Femur (tissue), 1 donor: Measurements from ENCODE around the gene MYBPC1.
"Not testable (repeated sequence)": the region's sequence is repeated elsewhere in the genome, so short reads cannot be mapped to it uniquely, and the experiment has no call there.

ENCODE experiments used
- DNase-seq: peaks from one replicate; pipeline ENCODE4 v3.0.0-alpha.2; 2017

The MYBPC1 gene

GRCh38 chr12:101663298-101663697 is 68.5 kb downstream of the MYBPC1 start:
- DNase-seq, result no peak

GRCh38 chr12:101664992-101665391 is 70.2 kb downstream of the MYBPC1 start:
- DNase-seq, result no peak

DNA sequence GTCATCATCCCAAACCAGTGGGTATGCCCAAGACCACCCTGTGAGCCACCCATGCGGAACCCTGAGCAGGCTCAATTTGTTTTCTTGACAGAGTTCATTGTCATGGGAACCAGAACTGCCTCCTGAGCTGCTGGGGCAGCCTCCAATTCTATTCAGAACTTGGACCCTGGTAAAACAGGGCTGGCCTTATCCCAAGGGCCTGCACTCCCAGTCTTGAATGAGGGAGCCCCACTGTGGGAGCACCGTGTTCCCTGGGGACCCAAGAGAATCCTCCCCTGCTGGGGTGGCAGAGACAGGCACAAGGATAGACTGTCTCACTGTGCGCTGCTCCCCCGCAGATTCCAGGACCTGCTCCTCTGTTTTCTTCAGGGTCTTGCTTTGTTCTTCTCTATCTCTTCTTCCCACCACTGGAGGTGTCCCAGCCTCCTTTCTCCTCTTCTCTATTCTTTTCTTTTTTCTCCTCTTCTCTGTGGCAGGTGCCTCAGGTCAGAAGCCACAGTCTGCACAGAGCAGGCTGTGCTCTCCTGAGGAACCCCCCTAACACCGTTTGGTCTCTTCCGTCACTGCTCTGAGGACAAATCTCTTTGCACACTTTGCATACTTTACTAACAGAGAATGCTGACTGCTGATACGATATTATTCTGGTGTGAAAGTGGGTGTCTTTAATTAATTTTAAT is 71.4 kb downstream of the MYBPC1 start:
- no peak for DNase-seq

- no peak for DNase-seq
Observed at GRCh38 chr12:101667591-101667990, 72.8 kb downstream of the MYBPC1 start.

DNA sequence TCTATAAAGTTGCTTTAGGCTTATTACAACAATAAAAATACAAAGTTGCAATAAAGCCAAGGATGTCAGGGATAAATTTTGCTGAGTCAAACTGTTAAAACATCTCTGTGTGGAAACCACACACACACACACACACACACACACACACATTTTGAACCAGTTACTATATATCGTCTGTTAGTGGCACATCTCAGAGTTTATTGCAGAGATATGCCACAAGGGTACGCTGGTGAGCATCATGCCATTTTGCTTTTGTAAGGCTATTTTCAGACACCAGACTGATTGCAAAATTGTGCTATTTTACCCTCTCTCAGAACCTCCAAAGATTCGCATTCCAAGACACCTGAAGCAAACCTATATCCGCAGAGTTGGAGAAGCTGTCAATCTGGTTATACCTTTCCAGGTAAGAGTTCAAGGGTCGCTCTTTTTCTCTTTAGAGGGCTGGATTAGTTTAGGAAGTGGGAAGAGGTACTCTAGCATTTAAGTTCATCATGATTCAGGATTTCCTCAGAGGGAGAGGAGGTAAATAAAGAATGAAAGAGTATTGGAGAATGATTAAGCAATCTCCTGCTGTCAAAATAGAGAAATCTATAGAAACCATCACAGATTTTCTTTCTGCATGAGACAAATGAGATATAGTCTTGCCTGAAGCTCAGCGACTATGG is 75.4 kb downstream of the MYBPC1 start:
- peak; percentile 21 for DNase-seq

DNA sequence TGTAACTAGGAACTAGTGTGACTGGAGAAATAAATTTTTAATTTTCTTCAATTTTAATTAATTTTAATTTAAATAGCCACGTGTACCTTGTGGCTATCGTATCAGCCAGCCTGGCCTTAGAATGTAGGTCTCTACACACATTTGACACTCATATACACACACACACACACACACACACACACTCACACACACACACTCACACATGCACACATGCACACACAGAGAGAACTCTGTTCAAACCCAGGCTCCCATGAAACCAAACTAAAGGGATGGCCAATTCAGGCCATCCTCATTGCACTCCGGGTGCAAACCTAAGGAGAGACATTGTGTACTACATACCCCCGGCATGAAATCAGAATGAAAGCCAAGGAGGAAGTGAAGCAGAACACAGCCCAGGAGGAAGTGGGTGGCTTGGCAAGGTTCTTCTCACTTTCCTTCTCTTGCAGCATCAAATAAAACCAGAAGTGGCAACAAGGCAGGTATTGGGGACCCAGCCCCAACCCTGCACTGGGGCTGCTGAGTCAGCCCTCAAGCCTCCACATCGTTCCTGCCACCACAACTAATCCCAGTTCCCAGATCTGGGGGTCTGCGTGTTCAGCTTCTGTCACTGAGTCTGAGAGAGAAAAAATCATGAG is 76.5 kb downstream of the MYBPC1 start:
- peak; percentile 23 for DNase-seq

DNA sequence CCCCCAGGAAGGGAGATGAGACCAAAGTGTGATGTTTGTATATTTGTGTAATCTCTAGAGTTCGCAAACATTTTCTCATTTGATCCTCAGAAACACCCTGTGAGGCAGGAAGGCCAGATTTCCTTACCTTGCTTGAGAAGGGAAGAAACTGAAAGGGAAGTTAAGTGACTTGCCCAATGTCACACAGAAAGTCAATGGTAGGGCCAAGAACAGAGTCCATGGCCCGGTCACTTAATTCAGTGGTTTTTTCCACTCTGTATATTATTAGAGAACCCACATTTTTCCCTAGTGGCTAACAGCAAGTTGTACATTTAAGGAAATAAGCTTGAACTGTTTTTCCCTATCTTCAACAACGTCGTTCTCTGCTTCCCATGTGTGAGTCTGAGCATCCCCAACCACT is 77.1 kb downstream of the MYBPC1 start:
- DNase-seq, result no peak

DNA sequence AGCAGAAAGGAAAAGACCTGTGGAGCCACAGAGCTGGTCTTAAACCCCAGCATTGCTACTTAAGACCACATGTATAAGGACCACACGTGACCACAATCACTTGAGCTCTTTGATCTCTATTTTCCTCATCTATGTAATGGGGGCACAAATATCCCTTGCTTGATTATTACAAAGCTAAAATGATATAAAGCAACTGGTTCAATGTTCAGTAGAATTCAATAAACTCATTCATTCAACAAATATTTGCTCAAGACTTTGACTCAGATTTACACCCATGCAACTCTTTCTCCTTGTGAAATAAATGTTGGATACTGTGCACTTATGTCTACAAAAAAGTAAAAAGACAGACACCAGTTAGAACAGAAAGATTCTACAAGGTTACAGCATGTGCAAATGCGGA is 80.8 kb downstream of the MYBPC1 start:
- no peak for DNase-seq

- not testable (repeated sequence) for DNase-seq
Observed at GRCh38 chr12:101676497-101676896, 81.7 kb downstream of the MYBPC1 start.

GRCh38 chr12:101678081-101678480 is 83.3 kb downstream of the MYBPC1 start:
- DNase-seq, result no peak

DNA sequence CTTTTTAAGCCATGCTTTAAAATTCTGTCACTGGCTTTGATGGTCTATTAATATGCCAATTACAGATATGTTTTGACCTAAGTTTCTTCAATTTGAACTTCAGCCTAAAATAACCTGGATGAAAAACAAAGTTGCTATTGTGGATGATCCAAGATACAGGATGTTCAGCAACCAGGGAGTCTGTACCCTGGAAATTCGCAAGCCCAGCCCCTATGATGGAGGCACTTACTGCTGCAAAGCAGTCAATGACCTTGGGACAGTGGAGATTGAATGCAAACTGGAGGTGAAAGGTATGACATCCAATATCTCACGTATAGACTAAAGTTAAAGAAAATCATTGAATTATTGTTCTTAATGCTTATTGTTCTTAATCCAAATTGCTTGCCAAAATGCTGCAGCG is 85.5 kb downstream of the MYBPC1 start:
- DNase-seq, result no peak

DNA sequence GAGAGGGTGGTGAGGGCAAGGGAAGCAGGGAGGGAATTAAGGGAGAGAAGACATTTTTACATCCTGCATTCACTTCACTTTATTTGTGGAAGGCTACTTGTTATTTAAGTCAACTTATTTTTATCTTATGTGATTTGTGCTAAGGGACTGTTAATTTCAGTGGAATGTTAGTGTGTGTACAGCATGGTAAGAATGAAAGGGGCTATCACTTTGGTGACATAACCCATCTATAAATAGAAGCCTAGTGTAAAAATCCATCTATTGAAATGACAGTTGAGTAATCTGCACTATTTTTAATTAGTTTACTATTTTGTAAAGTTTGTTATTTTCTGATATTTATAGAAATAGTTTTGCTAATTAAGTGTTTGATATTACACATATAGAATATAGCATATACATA is 85.9 kb downstream of the MYBPC1 start:
- DNase-seq, result no peak

- not testable (repeated sequence) for DNase-seq
Observed at GRCh38 chr12:101681627-101682026, 86.9 kb downstream of the MYBPC1 start.

DNA sequence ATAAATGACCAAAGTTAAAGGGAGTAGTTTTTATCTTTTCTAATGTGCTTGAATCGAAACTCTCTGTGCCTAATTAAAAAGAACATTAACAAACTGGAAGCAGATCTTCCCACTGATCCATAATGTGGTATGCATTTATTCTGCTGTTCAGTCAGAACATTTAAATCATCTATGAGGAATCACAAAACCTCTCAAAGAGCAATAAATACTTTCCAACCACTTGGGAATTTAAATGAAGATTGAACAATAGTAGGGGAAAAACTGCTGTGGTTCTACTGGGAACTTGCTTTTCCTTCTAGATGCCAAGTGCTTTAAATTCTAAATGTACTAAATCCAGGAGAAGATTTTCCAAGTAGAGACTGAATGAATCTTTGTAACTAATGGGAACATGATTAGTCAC is 90.3 kb downstream of the MYBPC1 start:
- DNase-seq, result no peak

GRCh38 chr12:101686176-101686575 is 91.4 kb downstream of the MYBPC1 start:
- no peak for DNase-seq

DNA sequence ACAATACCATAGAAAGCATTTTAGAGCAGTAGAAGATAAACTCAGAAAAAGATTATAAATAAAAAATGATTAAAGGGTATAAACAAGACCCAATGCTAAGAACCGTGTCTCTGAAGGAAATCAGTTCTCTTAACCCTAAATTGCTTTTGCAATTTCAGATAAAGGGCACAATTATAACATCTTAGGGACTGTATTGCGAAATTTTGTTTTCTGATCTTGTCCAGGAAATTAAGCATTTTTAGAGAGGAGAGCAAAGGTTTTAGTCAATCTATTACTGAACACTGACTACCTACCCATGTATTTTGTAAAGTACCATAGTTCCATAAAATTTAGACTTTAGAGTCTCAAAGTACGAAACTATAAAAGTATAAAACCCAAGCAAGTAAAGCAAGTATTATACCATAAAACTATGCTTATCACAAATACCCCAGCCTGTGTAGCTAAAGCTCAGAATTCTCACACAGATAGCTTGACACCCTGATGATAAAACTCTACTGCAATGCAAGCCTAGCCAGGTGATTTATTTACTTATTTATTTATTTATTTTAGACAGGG is 95.8 kb downstream of the MYBPC1 start:
- DNase-seq, result no peak

DNA sequence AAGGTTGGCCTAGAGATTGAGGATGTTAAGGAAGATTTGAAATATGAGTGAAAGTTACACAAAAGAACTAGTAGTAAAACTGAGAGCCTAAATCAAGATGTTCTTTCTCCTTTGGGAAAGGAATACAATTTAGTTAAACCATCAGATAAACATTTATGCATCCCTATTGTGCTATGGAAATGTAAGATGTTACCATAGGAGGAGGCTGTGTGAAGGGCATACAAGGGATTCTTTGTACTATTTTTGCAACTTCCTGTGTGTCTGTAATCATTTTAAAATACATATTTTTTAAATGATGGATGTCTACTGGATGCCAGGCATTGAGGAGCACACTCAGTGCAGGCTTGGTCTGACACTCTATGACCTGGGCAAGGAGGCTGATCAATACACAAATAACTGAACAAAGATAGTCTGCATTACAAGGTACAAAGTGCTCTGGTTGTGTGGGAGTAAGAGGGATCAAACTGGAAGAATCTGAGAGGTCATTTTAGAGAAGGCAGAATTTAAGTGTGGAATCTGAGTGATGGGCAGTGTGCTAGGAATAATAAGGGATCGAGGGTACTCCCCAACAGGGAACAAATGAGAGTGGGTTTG is 96.8 kb downstream of the MYBPC1 start:
- DNase-seq, result no peak

DNA sequence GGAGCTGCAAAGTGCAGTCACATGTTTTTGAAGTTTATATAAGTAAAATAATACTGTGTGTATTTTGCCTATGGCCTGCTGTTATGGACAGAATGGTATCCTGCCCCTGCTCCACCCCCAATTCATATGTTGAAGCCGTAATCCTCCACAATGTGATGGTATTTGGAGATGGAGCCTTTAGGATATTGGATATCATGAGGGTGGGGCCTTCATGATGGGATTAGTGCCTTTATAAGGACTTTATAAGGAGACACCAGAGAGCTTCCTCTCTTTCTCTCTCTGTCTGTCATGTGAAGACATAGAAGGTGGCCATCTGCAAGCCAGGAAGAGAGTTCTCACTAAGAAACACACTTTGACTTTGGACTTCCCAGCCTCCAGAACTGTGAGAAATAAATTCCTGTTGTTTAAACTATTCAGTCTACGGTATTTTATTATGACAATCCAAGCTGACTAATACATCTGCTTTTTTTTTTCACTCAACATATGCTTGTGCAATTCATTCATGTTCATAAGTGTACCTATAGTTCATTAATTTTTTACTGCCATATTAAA is 99.6 kb downstream of the MYBPC1 start:
- no peak for DNase-seq

GRCh38 chr12:101694986-101695385 is 100.2 kb downstream of the MYBPC1 start:
- no peak for DNase-seq

- DNase-seq, result no peak
Observed at GRCh38 chr12:101695706-101696105, 100.9 kb downstream of the MYBPC1 start.

GRCh38 chr12:101696251-101697196 is 101.8 kb downstream of the MYBPC1 start:
- DNase-seq, result peak; percentile 44
